BE2C (cell line): ENCODE results near the gene GPAT3.

Experiments used
- DNase-seq: peaks from one replicate; pipeline ENCODE4 v3.0.0-alpha.2; 2020
- H3K27me3 ChIP-seq: fragments of 250-450 bp; sonication (Bioruptor Pico); 2 replicates; pipeline ENCODE4 v1.5.1; 2020; ENCODE audit warnings: mild to moderate bottlenecking
- H3K36me3 ChIP-seq: fragments of 250-450 bp; sonication (Bioruptor Pico); 2 replicates; pipeline ENCODE4 v1.5.1; 2020; ENCODE audit warnings: mild to moderate bottlenecking
- H3K4me1 ChIP-seq: fragments of 250-450 bp; sonication (Bioruptor Pico); 2 replicates; pipeline ENCODE4 v1.5.1; 2020
- H3K4me3 ChIP-seq: 2 replicates; pipeline ENCODE4 v1.5.1; 2011; ENCODE audit warnings: low read depth, low read length
- H3K9me3 ChIP-seq: fragments of 250-450 bp; sonication (Bioruptor Pico); 2 replicates; pipeline ENCODE4 v1.5.1; 2020
- CTCF ChIP-seq: IDR thresholded peaks from 2 replicates; pipeline ENCODE4 v1.5.1; 2012; ENCODE audit warnings: mild to moderate bottlenecking, low read depth, low read length

GPAT3 gene

GRCh38 chr4:83603129-83603528 lies 67.2 kb downstream of the GPAT3 start:
- DNase-seq: no peak
- Histone ChIP-seq H3K36me3 (no peaks in the 10 kb centered on the region), H3K9me3 (no peaks in the 10 kb centered on the region), H3K4me3 (no peak overlapping the region), H3K4me1 (no peaks in the 10 kb centered on the region), H3K27me3 (no peaks in the 10 kb centered on the region)
- TF ChIP-seq CTCF: no peak

- H3K4me1 ChIP-seq: no peaks in the 10 kb centered on the region
- DNase-seq: no peak
Measured at GRCh38 chr4:83604321-83604720, 68.4 kb downstream of the GPAT3 start.

GRCh38 chr4:83605210-83605609 lies 69.3 kb downstream of the GPAT3 start:
- H3K4me3 ChIP-seq: no peak overlapping the region
- no peaks in the 10 kb centered on the region for H3K36me3 ChIP-seq
- no peak for TF ChIP-seq CTCF
- H3K4me1 ChIP-seq: no peaks in the 10 kb centered on the region
- no peaks in the 10 kb centered on the region for H3K27me3 ChIP-seq
- DNase-seq: no peak
- H3K9me3 ChIP-seq: no peaks in the 10 kb centered on the region

More at GRCh38 chr4:83604321-83604720, 68.4 kb downstream of the GPAT3 start:
- Histone ChIP-seq H3K36me3 (no peaks in the 10 kb centered on the region), H3K9me3 (no peaks in the 10 kb centered on the region), H3K27me3 (no peaks in the 10 kb centered on the region), H3K4me3 (no peak overlapping the region)
- TF ChIP-seq CTCF: no peak

- no peaks in the 10 kb centered on the region for H3K9me3 ChIP-seq
- no peaks in the 10 kb centered on the region for H3K4me1 ChIP-seq
- no peaks in the 10 kb centered on the region for H3K36me3 ChIP-seq
- H3K4me3 ChIP-seq: no peak overlapping the region
- H3K27me3 ChIP-seq: no peaks in the 10 kb centered on the region
- no peak for DNase-seq
- no peak for TF ChIP-seq CTCF
Measured at GRCh38 chr4:83605744-83606172, 69.8 kb downstream of the GPAT3 start.

- no peaks in the 10 kb centered on the region for H3K9me3 ChIP-seq
- no peak for DNase-seq
- H3K36me3 ChIP-seq: no peaks in the 10 kb centered on the region
- TF ChIP-seq CTCF: no peak
- no peaks in the 10 kb centered on the region for H3K4me1 ChIP-seq
- no peak overlapping the region for H3K4me3 ChIP-seq
- H3K27me3 ChIP-seq: no peaks in the 10 kb centered on the region
Measured at GRCh38 chr4:83606460-83606859, 70.6 kb downstream of the GPAT3 start.

- H3K27me3 ChIP-seq: no peaks in the 10 kb centered on the region
- TF ChIP-seq CTCF: no peak
- no peak overlapping the region for H3K4me3 ChIP-seq
- no peak for DNase-seq
- no peaks in the 10 kb centered on the region for H3K4me1 ChIP-seq
- no peaks in the 10 kb centered on the region for H3K36me3 ChIP-seq
- no peaks in the 10 kb centered on the region for H3K9me3 ChIP-seq
Measured at GRCh38 chr4:83606898-83607297, 71.0 kb downstream of the GPAT3 start.
